ENCODE data around the gene IL12RB1.

Gene IL12RB1

DNA sequence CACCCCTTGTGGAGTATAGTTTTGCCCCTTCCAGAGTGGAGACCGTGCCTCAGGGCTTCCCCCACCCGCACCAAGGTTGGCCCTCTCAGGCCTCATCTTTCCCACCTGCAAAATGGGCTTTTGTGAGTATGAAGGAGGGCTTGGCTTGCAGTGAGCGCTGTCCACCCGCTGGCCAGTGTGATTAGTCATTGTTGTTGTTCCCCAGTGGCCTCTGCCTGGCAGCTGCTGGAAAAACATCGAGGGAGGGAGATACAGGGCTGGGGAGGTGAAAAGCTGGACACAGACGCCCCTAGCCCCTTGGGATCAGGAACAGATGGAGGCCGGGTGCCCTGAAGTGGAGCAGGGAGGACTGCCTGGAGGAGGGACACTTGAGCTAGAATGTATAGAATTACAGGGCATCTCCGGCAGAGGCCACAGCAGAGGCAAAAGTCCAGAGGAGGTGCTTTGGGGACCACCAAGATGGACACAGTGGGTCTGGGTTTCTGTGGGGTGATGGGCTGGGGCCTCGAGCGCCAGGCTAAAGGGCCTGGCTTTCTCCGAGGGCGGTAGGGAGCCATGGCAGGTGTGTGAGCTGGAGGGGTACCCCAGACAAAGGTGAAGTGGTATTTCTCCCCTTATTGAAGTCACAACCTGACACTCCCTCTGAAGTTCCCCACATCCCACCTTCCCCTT is 3.9 kb upstream of the IL12RB1 start:
- DNase-seq = peak in 10 of 51 donors; percentile 13 to 31 (median 24)

DNA sequence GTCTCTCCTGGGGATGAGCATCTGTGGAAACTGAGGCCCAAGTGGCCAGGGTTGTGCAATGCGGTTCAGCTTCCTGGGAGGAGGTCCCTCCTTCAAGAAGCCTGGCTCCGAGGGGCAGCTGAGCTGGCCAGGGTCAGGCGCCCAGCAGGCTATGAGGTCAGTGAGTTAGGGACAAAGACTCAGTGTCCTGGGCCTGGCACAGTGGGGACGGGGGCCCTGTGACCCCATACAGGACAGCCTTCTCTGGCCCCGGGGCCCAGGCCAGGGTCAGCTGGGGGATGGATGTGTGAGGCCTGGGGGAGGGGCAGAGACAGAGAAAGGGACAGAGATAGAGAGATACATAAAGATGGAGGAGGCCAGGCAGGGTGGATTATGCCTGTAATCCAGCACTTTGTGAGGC is 3.0 kb upstream of the IL12RB1 start:
- peak in 47 of 51 donors; percentile 7 to 92 (median 74) for DNase-seq

DNA sequence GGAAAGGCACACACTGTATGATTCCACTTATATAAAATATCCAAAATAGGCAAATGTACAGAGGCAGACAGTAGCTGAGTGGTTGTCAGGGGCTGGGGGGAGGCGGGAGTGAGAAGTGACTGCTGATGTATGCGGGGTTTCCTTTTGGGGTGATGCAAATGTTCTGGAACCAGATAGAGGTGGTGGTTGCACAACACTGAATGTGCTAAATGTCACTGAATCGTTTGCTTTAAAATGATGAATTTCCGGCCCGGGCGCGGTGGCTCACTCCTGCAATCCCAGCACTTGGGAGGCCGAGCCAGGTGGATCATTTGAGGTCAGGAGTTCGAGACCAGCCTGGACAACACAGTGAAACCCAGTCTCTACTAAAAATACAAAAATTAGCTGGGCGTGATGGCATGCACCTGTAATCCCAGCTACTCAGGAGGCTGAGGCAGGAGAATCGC is 2.4 kb upstream of the IL12RB1 start:
- peak in 11 of 51 donors; percentile 6 to 59 (median 31) for DNase-seq

DNA sequence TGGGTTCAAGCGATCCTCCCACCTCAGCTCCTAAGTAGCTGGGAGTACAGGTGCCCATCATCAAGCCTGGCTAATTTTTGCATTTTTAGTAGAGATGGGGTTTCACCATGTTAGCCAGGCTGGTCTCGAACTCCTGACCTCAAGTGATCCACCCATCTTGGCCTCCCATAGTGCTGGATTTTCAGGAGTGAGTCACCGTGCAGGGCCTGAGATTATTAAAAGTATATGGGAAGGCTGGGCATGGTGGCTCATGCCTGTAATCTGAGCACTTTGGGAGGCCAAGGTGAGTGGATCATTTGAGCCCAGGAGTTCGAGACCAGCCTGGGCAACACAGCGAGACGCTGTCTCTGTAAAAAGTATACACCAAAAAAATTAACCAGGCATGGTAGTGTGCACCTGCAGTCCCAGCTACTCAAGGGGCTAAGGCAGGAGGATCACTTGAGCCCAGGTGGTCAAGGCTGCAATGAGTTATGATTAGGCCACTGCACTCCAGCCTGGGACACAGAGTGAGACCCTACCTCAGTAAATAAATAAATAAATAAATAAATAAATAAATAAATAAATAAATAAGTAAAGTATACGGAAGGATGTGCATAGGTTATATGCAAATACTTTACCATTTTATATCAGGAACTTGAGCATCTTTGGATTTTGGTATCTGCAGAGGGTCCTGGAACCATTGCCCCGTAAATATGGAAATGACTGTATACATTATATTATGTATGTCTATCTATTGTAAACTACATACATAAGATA is 854 bp downstream of the IL12RB1 start:
- no peak for DNase-seq

DNA sequence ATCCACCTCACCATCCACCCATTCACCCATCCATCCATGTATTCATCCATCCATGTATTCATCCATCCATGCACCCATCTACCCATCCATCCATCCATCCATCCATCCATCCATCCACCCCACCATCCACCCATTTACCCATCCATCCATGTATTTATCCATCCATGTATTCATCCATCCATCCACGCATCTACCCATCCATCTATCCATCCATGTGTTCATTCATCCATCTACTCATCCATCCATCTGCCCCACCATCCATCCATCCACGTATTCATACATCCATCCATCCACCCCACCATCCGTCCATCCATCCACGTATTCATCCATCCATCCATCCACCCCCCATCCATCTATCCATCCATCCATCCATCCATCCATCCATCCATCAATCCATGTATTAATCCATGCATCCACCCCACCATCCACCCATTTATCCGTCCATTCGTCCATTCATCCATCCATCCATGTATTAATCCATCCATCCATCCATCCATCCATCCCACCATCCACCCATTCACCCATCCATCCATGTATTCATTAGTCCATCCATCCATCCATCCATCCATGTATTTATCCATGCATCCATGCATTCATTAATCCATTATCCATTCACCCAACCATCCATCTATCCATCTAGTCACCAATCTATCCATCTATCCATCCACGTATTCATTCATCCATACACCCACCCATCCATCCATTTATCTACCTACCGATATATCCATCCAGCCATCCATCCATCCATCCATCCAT is 2.6 kb downstream of the IL12RB1 start:
- DNase-seq = no peak

DNA sequence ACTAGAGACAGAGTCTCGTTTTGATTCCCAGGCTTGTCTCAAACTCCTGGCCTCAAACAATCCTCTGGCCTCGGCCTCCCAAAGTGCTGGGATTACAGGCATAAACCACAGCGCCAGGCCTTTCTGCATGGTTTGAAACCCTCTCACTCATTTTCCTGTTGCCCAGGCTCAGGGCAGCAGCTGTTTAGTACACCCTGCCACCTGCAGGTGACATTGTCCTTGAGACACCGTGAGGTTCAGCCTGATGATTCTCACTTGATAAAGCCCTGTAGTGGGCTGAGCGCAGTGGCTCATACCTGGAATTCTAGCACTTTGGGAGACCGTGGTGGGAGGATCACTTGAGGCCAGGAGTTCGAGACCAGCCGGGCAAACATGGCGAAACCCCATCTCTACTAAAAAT is 12.5 kb downstream of the IL12RB1 start:
- DNase-seq = no peak

DNA sequence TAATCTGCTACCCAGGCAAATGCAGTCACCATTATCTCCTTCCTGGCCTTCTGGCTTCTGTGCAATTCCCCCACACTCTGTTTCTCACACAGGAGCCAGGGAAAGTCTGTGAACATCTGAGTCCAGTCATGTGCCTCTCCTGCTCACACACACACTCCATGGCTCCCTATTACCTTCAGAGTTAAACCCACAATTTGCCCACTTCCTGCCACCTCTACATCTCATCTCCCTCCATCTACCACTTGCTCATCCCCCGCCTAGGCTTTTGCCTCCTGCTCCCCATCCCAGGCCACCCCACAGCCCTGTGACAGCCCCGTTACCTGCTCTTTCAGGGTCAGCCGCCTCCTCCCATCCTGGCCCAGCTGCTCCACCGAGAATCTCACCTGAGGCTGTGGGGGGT is 13.5 kb downstream of the IL12RB1 start:
- DNase-seq = no peak

DNA sequence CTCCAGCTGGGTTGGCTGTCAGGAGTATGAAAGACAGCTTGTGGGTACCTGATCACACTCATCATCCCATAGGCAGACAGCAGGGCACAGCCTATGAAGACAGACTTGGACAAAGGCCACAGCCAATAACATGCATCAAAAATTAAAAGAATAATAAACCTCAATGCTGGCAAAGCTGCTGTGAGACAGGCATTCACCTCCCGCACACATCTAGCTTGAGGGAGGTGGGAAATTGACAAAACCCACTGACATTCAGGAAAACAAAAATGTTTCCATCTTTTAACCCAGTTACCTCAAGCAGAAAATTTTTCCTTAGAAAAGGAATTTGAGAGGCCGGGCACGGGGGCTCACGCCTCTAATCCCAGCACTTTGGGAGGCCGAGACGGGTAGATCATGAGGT is 14.4 kb downstream of the IL12RB1 start:
- DNase-seq = no peak

DNA sequence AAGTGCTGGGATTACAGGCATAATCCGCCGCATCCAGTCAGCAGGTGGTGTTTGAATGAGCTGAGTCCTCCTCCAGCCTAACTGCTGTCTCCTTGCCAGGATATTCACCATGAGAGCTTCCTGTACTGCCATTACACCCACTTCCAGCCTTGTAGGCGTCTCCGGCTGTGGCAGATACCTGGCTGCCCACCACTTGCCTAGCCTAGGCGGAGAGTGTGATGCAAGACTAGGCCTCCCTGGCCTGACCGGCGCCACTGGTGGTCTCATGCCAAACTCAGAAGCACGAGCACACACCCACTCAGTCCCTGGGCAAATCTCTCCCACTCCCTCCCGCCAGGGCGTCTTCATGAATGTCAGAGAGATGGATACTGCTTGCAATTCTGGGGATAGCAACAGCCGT is 16.6 kb downstream of the IL12RB1 start:
- DNase-seq = peak in 1 of 51 donors; percentile 62

DNA sequence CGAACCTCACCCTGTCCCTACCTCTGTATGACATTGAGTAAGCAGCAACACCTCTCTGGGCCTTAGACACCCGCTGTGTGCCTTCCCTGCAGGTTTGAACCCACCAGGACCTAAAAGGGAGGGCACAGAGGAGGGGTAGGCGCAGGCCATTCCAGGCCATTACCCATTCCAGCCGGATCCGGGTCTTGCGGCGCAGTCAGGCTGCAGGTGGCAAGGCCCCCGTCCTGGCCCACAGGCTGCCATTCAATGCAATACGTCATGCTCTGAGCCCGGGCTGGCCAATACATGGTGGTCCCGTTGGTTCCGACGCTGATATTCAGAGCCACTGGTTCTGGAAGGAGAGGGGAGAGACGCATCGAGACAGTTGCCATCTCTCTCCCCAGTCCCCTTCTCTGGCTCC is 17.4 kb downstream of the IL12RB1 start:
- DNase-seq = no peak

DNA sequence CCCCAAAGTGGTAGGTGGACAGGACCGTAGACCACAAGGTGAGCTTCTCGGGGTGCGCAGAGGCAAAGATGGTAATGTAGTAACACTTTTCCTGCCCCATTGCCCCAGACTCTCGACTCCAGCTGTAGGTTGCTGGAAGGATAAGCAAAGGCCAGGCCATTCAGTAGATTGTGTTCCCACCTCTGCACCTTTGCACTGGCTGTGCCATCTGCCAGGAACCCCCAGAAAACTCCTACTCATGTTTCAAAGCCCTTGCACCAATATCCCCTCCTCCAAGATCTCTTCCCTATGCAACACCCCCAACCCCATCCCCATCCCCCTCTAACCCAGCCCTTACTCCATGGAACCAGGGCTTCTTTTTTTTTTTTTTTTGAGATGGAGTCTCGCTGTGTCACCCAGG is 18.3 kb downstream of the IL12RB1 start:
- no peak for DNase-seq

DNA sequence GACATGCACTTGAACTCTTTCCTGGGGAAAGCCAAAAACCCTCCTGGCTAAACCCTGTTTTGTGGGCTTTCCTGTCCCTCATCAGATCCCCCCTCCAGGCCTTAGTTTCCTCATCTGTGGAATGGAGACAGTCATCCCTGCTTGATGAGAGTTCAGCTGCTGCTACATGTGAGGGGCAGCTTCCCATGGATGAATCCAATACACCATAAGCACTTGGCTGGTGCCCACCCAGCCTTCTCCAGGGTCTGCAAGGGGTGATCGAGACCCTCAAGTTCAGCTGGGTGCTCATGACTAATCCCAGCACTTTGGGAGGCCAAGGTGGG is 21.6 kb downstream of the IL12RB1 start:
- DNase-seq = no peak

DNA sequence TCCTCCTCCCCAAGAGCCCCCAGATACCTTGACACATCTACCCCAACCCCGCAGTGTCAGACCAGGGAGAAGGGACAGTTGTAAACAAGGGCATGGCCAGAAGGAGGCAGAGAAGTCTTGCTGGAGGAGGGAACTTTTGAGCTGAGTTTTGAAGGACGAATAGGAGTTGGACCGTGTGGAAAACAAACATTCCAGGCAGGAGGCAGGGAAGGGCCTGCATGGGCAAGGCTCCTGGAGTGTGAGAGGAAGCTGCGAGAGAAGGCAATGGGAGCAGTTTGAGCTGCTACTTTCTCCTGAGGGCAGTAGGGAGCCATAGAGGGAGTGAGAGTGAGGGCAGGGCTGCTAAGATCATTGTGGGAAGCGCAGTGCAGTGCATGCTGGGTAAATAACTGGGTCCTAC is 23.3 kb downstream of the IL12RB1 start:
- DNase-seq = peak in 1 of 51 donors; percentile 10

DNA sequence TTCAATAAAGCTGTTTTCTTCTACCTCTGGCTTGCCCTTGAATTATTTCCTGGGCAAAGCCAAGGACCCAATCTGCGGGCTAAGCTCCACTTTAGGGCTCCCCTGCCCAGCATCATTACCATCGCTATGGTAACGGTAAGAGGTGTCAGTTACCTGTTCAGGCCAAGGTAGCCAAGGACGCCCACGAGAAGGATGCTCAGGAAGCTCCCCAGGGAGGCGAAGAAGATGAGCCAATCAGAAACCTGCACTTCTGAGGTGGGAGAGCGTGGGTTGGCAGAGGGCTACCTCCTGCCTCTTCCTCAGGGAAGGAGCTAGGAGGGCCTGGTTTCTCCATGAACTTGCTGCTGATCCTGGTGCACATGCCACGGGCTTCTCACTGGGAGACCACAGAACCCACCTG is 24.7 kb downstream of the IL12RB1 start:
- DNase-seq = peak in 5 of 51 donors; percentile 9 to 31 (median 17)

DNA sequence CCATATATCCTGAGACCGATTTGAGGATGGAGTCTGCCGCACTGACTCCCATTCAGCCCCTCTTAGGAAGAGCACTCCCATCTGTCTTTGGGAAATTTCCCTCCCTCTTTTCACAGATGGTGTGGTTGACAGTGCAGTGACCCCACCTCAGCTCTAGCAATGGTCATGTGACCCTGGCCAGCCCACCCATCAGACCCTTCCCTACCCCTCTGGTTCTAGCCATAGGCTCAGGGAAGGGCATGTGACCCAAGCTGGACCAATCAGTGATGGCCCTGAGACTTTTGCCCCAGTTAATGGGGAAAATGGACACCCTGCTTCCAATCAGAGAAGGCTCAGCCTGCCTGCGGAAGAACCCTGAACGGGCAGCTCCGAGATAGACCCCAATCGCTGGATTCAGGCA is 26.3 kb downstream of the IL12RB1 start:
- no peak for DNase-seq

DNA sequence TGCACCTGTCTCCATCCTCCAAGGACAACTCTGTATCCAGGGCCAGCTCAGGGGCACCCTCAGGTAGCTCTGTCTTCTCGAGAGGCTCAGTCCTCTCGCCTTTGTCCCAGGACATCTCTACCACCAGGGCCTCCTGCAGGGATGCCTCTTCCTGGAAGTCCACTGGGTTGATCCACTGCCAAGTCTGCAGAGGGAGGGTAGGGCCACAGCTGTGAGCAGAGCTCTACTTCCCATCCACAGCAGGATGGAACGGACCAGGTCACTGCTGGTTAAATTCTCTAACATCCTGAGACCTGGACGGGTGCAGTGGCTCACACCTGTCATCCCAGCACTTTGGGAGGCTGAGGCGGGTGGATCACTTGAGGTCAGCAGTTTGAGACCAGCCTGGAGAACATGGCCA is 26.8 kb downstream of the IL12RB1 start:
- no peak for DNase-seq

DNA sequence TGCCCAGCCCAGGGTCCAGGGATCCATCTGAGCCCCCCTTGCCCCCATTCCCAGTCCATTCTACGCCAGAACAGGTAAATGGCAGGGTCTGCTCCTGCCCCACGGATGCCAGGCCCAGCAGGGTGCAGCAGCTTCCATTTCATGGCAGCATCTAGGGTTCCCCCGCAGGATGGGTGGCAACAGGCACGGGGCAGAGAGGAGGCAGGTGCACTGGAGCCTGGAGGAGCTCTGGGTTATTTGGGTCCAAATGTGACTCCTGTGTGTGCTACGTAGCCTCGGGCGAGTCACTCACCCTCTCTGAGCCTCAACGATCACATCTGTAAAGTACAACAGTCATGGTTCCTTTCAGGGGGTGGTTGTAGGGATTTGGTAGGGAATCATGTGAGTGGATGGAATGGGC is 27.4 kb downstream of the IL12RB1 start:
- DNase-seq = no peak

DNA sequence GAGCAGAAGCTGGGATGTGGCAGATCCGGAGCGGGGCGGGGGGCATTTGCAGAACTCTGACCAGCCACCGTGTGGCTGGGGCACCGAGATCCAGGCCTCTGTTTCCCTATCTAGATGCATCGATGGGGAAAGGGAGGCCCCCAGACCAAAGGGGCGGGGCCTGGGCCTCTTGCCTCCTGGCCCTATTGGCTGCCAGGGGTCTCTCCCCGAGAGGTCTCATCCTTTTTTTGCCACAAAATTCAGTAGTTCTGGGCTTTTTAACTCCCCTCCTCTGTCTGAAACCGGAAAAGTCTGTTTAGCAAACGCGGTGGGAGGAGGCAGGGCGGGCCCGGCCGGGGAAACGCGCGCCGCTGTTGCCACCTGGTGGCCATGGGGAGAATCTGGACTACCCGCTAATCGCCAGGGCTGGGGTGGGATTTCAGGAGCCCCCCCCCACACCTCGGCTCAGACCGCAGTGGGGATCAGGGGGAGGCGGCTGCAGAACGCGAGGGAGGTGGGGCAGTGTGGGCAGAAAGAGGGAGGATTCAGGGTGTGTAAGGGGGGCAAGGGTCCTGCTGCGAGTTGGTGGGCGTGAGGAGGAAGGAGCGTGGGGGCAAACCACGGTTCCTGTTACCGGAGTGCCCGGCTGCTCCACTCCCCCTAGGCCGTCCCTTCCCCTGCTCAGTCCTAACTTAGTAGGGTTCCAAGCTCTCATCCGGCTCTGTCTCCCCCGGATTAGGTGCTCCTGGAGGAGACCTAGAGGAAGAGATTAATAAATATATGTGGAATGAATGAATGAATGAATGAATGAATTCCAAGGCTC is 28.3 kb downstream of the IL12RB1 start:
- peak; percentile 31 to 90 (median 66) for DNase-seq

DNA sequence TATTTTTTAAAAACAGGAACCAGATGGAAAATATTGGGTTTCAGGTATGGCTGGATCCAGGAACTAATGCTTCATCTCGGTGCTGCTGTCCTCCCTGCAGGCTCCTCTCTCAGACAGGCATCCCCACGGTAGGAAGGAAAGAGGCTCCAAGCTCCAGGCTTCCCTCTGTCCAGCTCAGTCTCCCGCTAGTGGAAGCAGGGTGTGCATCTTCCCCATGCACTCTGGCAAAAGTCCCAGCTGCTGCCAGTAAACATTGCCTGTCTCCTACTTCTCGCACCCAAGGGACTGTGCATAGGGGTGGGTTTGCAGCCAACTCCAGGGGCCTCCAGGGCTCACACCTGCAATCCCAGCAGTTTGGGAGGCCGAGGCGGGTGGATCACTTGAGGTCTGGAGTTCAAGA is 29.2 kb downstream of the IL12RB1 start:
- peak in 37 of 51 donors; percentile 6 to 77 (median 39) for DNase-seq

DNA sequence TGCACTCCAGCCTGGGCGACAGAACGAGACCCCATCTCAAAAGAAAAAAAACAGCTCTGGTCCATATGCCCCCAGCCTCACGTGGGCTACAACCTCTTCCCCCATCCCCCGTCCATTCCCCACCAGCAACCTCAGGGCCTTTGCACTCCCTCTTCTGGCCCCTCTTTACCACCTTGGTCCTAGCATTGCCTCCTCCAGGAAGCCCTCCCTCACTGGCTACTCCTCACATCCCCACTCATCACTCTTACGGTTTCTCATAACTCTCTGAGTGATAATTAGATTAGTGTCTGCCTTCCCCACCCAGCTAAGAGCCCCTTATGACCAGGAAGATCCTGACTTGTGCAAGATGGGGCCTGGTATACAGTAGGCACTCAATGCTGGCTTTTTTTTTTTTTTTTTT is 30.8 kb downstream of the IL12RB1 start:
- no peak for DNase-seq

DNA sequence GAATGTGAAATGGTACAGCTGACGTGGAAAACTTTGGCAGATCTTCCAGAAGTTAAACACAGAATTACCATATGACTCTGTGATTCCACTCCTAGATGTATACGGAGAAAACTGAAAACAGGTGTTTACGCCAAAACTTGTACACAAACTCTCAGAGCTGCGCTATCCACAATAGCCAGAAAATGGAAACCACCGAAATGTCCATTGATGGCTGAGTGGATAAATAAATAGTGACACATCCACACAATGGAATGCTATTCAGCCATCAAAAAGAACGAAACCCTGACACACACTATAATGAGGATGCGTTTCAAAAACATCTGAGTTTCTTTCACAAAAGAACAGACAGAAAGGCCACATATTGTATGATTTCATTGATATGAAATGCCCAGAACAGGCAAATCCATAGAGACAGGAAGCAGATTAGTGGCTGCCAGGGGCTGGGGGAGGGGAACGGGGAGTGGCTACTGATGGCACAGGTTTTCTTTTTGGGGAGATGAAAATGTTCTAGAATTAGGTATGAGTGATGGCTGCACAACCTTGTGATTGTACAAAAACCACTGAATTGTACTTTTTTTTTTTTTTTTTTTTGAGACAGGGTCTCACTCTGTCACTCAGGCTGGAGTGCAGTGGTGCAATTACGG is 33.0 kb downstream of the IL12RB1 start:
- DNase-seq = no peak

All from hypothalamus (tissue), 51 donors.